Measurements from ENCODE around the gene GPATCH4.
"Not testable (repeated sequence)": the region's sequence is repeated elsewhere in the genome, so short reads cannot be mapped to it uniquely, and the experiment has no call there.

GRCh38 chr1:156610072-156610471 lies 8.8 kb upstream of the GPATCH4 start:
- TF ChIP-seq CTCF (IDR thresholded peaks at IDR 0.05; ENCODE audit: low read depth, low read length, missing input control); TAF1 (conservative IDR thresholded peaks at IDR 0.05); YY1 (IDR thresholded peaks at IDR 0.05); REST (IDR thresholded peaks at IDR 0.05); GABPA (IDR thresholded peaks at IDR 0.05 in 1 of 2, conservative IDR thresholded peaks at IDR 0.05 in 1 of 2); MAX (IDR thresholded peaks at IDR 0.05): not testable (repeated sequence)

Data from liver (tissue), 3 donors.